Aorta (tissue), 5 donors: Measurements from ENCODE around the gene HSDL1. TPM values are rescaled to one million over a fixed set of nuclear protein-coding genes. Genes with fewer than 3 reads are reported as not detected.

Experiments
- ATAC-seq: fragments of 200-7000 bp; cut with Tn5 transposase; one replicate; pipeline ENCODE4 v1.9.1; 2022; ENCODE audit warnings: moderate library complexity; ENCODE audit not compliant: low FRiP score
- DNase-seq, 2 donors: peaks; one replicate each; pipeline ENCODE4 v3.0.0-alpha.2; 2020
- H3K27ac ChIP-seq, 2 donors: one replicate each; pipeline ENCODE4 v1.5.1; 2013; ENCODE audit warnings: low read length in 2 of 2, mild to moderate bottlenecking in 2 of 2, moderate library complexity in 2 of 2, control low read depth in 1 of 2, inconsistent platforms in 1 of 2, low read depth in 1 of 2
- H3K27me3 ChIP-seq, 2 donors: one replicate each; pipeline ENCODE4 v1.6.1; 2013; ENCODE audit warnings: control low read depth in 1 of 2, low read length in 1 of 2, mild to moderate bottlenecking in 1 of 2, moderate library complexity in 1 of 2; ENCODE audit not compliant: insufficient read depth in 2 of 2, control insufficient read depth in 1 of 2
- H3K36me3 ChIP-seq, 2 donors: one replicate each; pipeline ENCODE4 v1.6.1; 2013; ENCODE audit warnings: control low read depth in 1 of 2, low read length in 1 of 2, mild to moderate bottlenecking in 1 of 2; ENCODE audit not compliant: insufficient read depth in 2 of 2, control insufficient read depth in 1 of 2
- H3K4me1 ChIP-seq, 2 donors: one replicate each; pipeline ENCODE4 v1.6.1; 2013; ENCODE audit warnings: low read length in 2 of 2, control low read depth in 1 of 2, mild to moderate bottlenecking in 1 of 2, moderate library complexity in 1 of 2; ENCODE audit not compliant: insufficient read depth in 2 of 2, control insufficient read depth in 1 of 2
- H3K4me3 ChIP-seq, 2 donors: one replicate each; pipeline ENCODE4 v1.5.1; 2013; ENCODE audit warnings: low read length in 2 of 2, control low read depth in 1 of 2, mild to moderate bottlenecking in 1 of 2
- H3K9me3 ChIP-seq: one replicate; pipeline ENCODE4 v1.6.1; 2013; ENCODE audit warnings: mild to moderate bottlenecking, low read length; ENCODE audit not compliant: control insufficient read depth
- WGBS, 2 donors: extraction: QIAGEN DNeasy Blood & Tissue Kit; methylation state at CpG; one replicate each; pipeline ENCODE4 v1.1.7; 2013; 5-methylcytosine and 5-hydroxymethylcytosine counted together
- intact Hi-C, 2 donors: fragments of 100-400 bp; cut with DNase I; formaldehyde crosslinking; loops; one replicate each; pipeline versions ENCODE4 v1.14.2 to v1.15.0; 2022
- polyA plus RNA-seq, 2 donors: library from polyadenylated mRNA; stranded (reverse); fragments of 200-250 nt; gene quantifications; one replicate each; pipeline ENCODE4 v1.2.3, GENCODE V29; 2013
- total RNA-seq, 2 donors: library from RNA; stranded (reverse); fragmentation: NEBNext Ultra II Directional; extraction: Animal tissue kit (Norgen Biotek cat#: 25700); gene quantifications; one replicate each; pipeline ENCODE4 v1.2.1, GENCODE V29; 2021
- donor health status: healthy with polysubstance abuse.
- donor health status: Bipolar disorder and iron deficiency.
- donor health status: DM: no; HTN: no; CAD: no.
- donor health status: DM: no; HTN: no; CAD: no.
- donor health status: DM: yes; HTN: yes; CAD: no.

Gene HSDL1
- total and polyA plus RNA-seq, 4 donors = 11.4 to 20.5 (median 16.8) TPM

- Histone ChIP-seq H3K27me3 (no peaks in the 10 kb centered on the region), H3K4me1 (peaks cover 0 to 5% of the 10 kb centered on the region in 2 donors), H3K9me3 (no peaks in the 10 kb centered on the region), H3K27ac (no peak overlapping the region), H3K36me3 (peaks cover 0 to 5% of the 10 kb centered on the region in 2 donors), H3K4me3 (no peak overlapping the region)
- ATAC-seq = no peak
- DNase-seq = no peak
- WGBS, 2 donors = 67 to 86% methylated on average over 3 of the region's 3 CpGs
- intact Hi-C loops = no loop called here
These were observed 34.5 kb downstream of the HSDL1 start for GRCh38 chr16:84110527-84110926.

- no peak overlapping the region for H3K4me3 ChIP-seq
- H3K9me3 ChIP-seq = no peaks in the 10 kb centered on the region
- no peak for ATAC-seq
- H3K27me3 ChIP-seq = no peaks in the 10 kb centered on the region
- intact Hi-C loops = no loop called here
- peaks cover 0 to 5% of the 10 kb centered on the region in 2 donors for H3K36me3 ChIP-seq
- peaks cover 0 to 5% of the 10 kb centered on the region in 2 donors for H3K4me1 ChIP-seq
- H3K27ac ChIP-seq = peak overlapping the region in 1 of 2 donors; percentile 26
- WGBS, 2 donors = 18 to 21% methylated on average over 6 of the region's 6 CpGs
- DNase-seq = no peak
These were observed 35.2 kb downstream of the HSDL1 start for GRCh38 chr16:84109598-84110335.

GRCh38 chr16:84107921-84108320 lies 37.1 kb downstream of the HSDL1 start:
- 76 to 90% methylated on average over 2 of the region's 2 CpGs for WGBS, 2 donors
- peaks cover 0 to 5% of the 10 kb centered on the region in 2 donors for H3K4me1 ChIP-seq
- no peak for ATAC-seq

GRCh38 chr16:84105948-84106740 lies 38.8 kb downstream of the HSDL1 start:
- Histone ChIP-seq H3K27me3 (no peaks in the 10 kb centered on the region), H3K4me1 (peaks cover 0 to 5% of the 10 kb centered on the region in 2 donors), H3K36me3 (peaks cover 0 to 5% of the 10 kb centered on the region in 2 donors), H3K27ac (no peak overlapping the region), H3K9me3 (no peaks in the 10 kb centered on the region), H3K4me3 (no peak overlapping the region)
- 87 to 88% methylated on average over 13 of the region's 13 CpGs for WGBS, 2 donors
- intact Hi-C loops = no loop called here
- DNase-seq (no peak), ATAC-seq (no peak)

More at GRCh38 chr16:84107921-84108320, 37.1 kb downstream of the HSDL1 start:
- Histone ChIP-seq H3K27ac (no peak overlapping the region), H3K4me3 (no peak overlapping the region), H3K27me3 (no peaks in the 10 kb centered on the region), H3K36me3 (peaks cover 0 to 5% of the 10 kb centered on the region in 2 donors), H3K9me3 (no peaks in the 10 kb centered on the region)
- intact Hi-C loops = no loop called here
- DNase-seq = no peak

GRCh38 chr16:84105301-84105815 lies 39.6 kb downstream of the HSDL1 start:
- intact Hi-C loops = no loop called here
- DNase-seq = no peak
- peaks cover 0 to 5% of the 10 kb centered on the region in 2 donors for H3K36me3 ChIP-seq
- H3K27me3 ChIP-seq = no peaks in the 10 kb centered on the region
- no peak overlapping the region for H3K27ac ChIP-seq
- 78 to 80% methylated on average over 12 of the region's 12 CpGs for WGBS, 2 donors
- ATAC-seq = no peak
- H3K4me1 ChIP-seq = peaks cover 0 to 5% of the 10 kb centered on the region in 2 donors
- H3K4me3 ChIP-seq = no peak overlapping the region
- no peaks in the 10 kb centered on the region for H3K9me3 ChIP-seq

GRCh38 chr16:84104231-84104630 lies 40.7 kb downstream of the HSDL1 start:
- peaks cover 0 to under 1% of the 10 kb centered on the region in 2 donors for H3K4me1 ChIP-seq
- WGBS, 2 donors = 67 to 74% methylated on average over 3 of the region's 3 CpGs
- H3K36me3 ChIP-seq = peaks cover 0 to 5% of the 10 kb centered on the region in 2 donors
- no peak overlapping the region for H3K4me3 ChIP-seq
- intact Hi-C loops = no loop called here
- no peak for DNase-seq
- H3K27me3 ChIP-seq = no peaks in the 10 kb centered on the region
- H3K27ac ChIP-seq = no peak overlapping the region
- ATAC-seq = no peak
- no peaks in the 10 kb centered on the region for H3K9me3 ChIP-seq

- no peaks in the 10 kb centered on the region for H3K27me3 ChIP-seq
- H3K4me3 ChIP-seq = no peak overlapping the region
- H3K27ac ChIP-seq = no peak overlapping the region
- no peaks in the 10 kb centered on the region for H3K9me3 ChIP-seq
- ATAC-seq (no peak), DNase-seq (no peak)
- peaks cover 2% of the 10 kb centered on the region in 2 donors for H3K36me3 ChIP-seq
- no peaks in the 10 kb centered on the region for H3K4me1 ChIP-seq
- whole genome bisulfite sequencing, 2 donors = 47% methylated on average over 5 of the region's 5 CpGs
- intact Hi-C loops = no loop called here
These were observed 41.3 kb downstream of the HSDL1 start for GRCh38 chr16:84103678-84104077.

GRCh38 chr16:84098939-84099338 lies 46.0 kb downstream of the HSDL1 start:
- H3K27me3 ChIP-seq = no peaks in the 10 kb centered on the region
- H3K9me3 ChIP-seq = no peaks in the 10 kb centered on the region
- H3K4me3 ChIP-seq = no peak overlapping the region
- H3K27ac ChIP-seq = no peak overlapping the region
- no peak for DNase-seq
- H3K4me1 ChIP-seq = no peaks in the 10 kb centered on the region
- H3K36me3 ChIP-seq = peaks cover 0 to 3% of the 10 kb centered on the region in 2 donors
- intact Hi-C loops = no loop called here
- no peak for ATAC-seq
- 94 to 95% methylated on average over 7 of the region's 7 CpGs for WGBS, 2 donors
